Testis (tissue), 3 donors: Measurements from ENCODE around the gene PXK. TPM values are rescaled to one million over a fixed set of nuclear protein-coding genes. Genes with fewer than 3 reads are reported as not detected.

Source experiments
- DNase-seq: peaks from one replicate; pipeline ENCODE4 v3.0.0-alpha.2; 2019
- H3K27ac ChIP-seq, 2 donors: fragments of 200-600 bp; sonication (generic); one replicate each; pipeline ENCODE4 v1.5.1; 2019
- H3K27me3 ChIP-seq: fragments of 200-600 bp; sonication (generic); one replicate; pipeline ENCODE4 v1.5.1; 2019
- H3K36me3 ChIP-seq: fragments of 200-600 bp; sonication (generic); one replicate; pipeline ENCODE4 v1.5.1; 2017; ENCODE audit warnings: low read depth; ENCODE audit errors: missing control alignments
- H3K4me1 ChIP-seq: fragments of 200-600 bp; sonication (generic); one replicate; pipeline ENCODE4 v1.5.1; 2019
- H3K4me3 ChIP-seq, 2 donors: fragments of 200-600 bp; sonication (generic); one replicate each; pipeline ENCODE4 v1.5.1; 2017 to 2019
- H3K9me3 ChIP-seq: fragments of 200-600 bp; sonication (generic); one replicate; pipeline ENCODE4 v1.5.1; 2017
- POLR2A ChIP-seq: fragments of 450-650 bp; IDR thresholded peaks from one replicate; pipeline ENCODE4 v1.6.1; 2017; ENCODE audit warnings: antibody characterized with exemption, mild to moderate bottlenecking, moderate library complexity
- WGBS, 2 donors: methylation state at CpG; one replicate each; pipeline ENCODE4 v1.1.5; 2018; 5-methylcytosine and 5-hydroxymethylcytosine counted together
- intact Hi-C: fragments of 100-400 bp; cut with DNase I; formaldehyde crosslinking; loops from one replicate; pipeline ENCODE4 v1.15.1; 2023; ENCODE audit warnings: low total_unique reads
- polyA plus RNA-seq: library from polyadenylated mRNA; stranded (reverse); fragments of 350-450 nt; fragmentation: Illumina TruSeq; extraction: RNeasy Lipid Tissue Mini Kit (QIAGEN cat#74804); gene quantifications from one replicate; pipeline ENCODE4 v1.2.3, GENCODE V29; 2014; ENCODE audit warnings: low read depth, low replicate concordance; ENCODE audit not compliant: insufficient read depth
- total RNA-seq, 2 donors: library from RNA; depleted of rRNA; stranded (reverse); fragments of >200 nt; gene quantifications; one replicate each; pipeline ENCODE4 v1.2.3, GENCODE V29; 2016
- TF ChIP-seq, protein P1 (sequence below), 3 experiments: fragments of 450-650 bp in 2 of 3; fragments of 200-600 bp in 1 of 3; sonication (generic) in 1 of 3; IDR thresholded peaks; one replicate each; pipeline ENCODE4 v1.5.1; 2016 to 2019; ENCODE audit warnings: antibody characterized with exemption in 3 of 3, mild to moderate bottlenecking in 2 of 3, moderate library complexity in 1 of 3

PXK gene
- total and polyA plus RNA-seq, 3 donors from 2014 or later, result 28.8 to 31.3 (median 29.3) TPM

DNA sequence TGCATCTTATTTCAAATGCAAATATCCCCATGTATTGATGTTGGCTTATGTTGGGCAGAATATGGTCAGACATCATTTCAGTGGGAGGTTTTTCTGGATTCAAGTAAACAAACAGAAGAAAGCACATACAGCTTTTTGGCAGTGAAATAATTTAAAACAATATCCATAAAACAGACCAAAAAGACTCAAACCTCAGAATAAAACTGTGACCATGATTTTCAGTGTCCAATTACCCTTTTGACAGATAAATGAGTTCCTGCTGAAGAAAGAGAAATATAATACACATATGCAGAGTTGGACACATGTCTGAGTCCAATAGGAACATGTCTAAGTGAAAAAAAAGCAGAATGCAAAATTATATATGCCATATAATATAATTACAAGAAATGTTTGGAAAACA, 39.1 kb downstream of the PXK start:
- Histone ChIP-seq H3K4me1 (no peaks in the 10 kb centered on the region), H3K9me3 (no peaks in the 10 kb centered on the region), H3K27ac (no peak overlapping the region), H3K4me3 (no peak overlapping the region), H3K36me3 (no peaks in the 10 kb centered on the region), H3K27me3 (no peaks in the 10 kb centered on the region)
- intact Hi-C loops, result no loop called here
- DNase-seq, result no peak
- no peak for TF ChIP-seq POLR2A
- TF ChIP-seq, protein P1, sequence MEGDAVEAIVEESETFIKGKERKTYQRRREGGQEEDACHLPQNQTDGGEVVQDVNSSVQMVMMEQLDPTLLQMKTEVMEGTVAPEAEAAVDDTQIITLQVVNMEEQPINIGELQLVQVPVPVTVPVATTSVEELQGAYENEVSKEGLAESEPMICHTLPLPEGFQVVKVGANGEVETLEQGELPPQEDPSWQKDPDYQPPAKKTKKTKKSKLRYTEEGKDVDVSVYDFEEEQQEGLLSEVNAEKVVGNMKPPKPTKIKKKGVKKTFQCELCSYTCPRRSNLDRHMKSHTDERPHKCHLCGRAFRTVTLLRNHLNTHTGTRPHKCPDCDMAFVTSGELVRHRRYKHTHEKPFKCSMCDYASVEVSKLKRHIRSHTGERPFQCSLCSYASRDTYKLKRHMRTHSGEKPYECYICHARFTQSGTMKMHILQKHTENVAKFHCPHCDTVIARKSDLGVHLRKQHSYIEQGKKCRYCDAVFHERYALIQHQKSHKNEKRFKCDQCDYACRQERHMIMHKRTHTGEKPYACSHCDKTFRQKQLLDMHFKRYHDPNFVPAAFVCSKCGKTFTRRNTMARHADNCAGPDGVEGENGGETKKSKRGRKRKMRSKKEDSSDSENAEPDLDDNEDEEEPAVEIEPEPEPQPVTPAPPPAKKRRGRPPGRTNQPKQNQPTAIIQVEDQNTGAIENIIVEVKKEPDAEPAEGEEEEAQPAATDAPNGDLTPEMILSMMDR (IDR thresholded peaks at IDR 0.05), result no peak

DNA sequence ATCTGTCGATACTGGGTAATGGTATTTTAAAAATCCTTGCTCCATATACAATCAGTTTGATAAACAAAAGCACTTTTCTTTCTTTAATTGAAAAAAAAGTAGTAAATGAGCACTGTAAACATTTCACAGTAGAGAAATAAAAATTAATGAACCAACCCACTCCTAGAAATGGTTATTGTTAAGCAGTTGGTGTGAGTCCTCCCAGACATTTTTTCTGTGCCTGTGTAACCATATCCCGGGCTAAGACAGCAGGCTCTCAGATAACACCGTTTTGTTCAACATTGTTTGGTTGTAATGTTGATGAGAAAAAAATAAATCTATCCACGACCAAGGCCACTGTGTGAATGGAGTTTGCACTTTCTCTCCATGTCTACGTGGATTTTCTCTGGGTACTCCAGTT, 42.6 kb downstream of the PXK start:
- TF ChIP-seq, protein P1 (IDR thresholded peaks at IDR 0.05), result no peak
- TF ChIP-seq POLR2A, result no peak
- 37 to 50% methylated on average over 5 of the region's 5 CpGs for WGBS, 2 donors
- no peaks in the 10 kb centered on the region for H3K4me1 ChIP-seq
- H3K36me3 ChIP-seq, result no peaks in the 10 kb centered on the region
- DNase-seq, result no peak
- no peaks in the 10 kb centered on the region for H3K9me3 ChIP-seq
- H3K27ac ChIP-seq, result no peak overlapping the region
- H3K4me3 ChIP-seq, result no peak overlapping the region
- intact Hi-C loops, result no loop called here
- no peaks in the 10 kb centered on the region for H3K27me3 ChIP-seq

DNA sequence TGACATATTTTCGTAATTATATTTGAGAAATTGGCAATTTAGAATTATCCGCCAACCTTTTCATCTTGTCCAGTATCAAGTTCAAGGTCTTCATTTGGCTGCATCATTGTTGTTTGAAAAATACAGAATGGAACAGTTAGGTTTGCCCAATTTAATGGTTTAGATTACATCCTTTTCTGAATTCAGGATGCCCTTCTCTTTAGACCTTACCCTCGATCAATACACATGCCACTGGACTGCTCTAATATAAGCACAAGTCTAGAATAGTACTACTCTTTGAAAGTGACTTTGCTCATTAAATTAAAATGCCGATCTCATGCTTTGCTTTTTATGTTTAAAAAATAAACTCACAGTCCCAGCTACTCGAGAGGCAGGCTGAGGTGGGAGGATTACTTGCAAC, 44.5 kb downstream of the PXK start:
- WGBS, 2 donors, result 64% methylated on average over 5 of the region's 5 CpGs
- Histone ChIP-seq H3K9me3 (no peaks in the 10 kb centered on the region), H3K36me3 (no peaks in the 10 kb centered on the region), H3K27ac (no peak overlapping the region), H3K27me3 (no peaks in the 10 kb centered on the region), H3K4me3 (no peak overlapping the region), H3K4me1 (no peaks in the 10 kb centered on the region)
- intact Hi-C loops, result no loop called here
- TF ChIP-seq POLR2A, result no peak
- TF ChIP-seq, protein P1 (IDR thresholded peaks at IDR 0.05), result no peak
- DNase-seq, result no peak

DNA sequence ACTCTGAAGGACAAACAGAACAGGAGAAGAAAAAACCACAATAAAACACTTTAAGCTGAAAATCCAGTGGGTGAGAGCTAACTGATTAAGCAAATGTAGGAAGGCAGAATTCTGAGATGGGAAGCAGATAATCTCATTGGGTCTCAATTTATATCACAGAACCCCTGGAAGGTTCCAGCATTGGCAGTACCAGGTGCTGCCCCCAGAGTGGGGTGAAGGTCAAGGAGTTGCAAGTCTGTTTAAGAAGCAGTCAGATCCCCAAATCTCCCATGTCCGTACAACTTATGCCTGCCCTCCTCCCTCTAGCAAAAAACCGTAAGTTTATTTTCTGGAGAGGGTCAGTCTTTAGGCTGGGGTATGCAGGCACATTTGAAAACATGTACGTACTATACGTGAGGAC, 45.1 kb downstream of the PXK start:
- no peak overlapping the region for H3K27ac ChIP-seq
- H3K4me3 ChIP-seq, result no peak overlapping the region
- H3K36me3 ChIP-seq, result no peaks in the 10 kb centered on the region
- no peaks in the 10 kb centered on the region for H3K9me3 ChIP-seq
- WGBS, 2 donors, result 54 to 65% methylated on average over 4 of the region's 4 CpGs
- TF ChIP-seq, protein P1 (IDR thresholded peaks at IDR 0.05), result no peak
- H3K4me1 ChIP-seq, result no peaks in the 10 kb centered on the region
- intact Hi-C loops, result no loop called here
- no peak for DNase-seq
- no peaks in the 10 kb centered on the region for H3K27me3 ChIP-seq

DNA sequence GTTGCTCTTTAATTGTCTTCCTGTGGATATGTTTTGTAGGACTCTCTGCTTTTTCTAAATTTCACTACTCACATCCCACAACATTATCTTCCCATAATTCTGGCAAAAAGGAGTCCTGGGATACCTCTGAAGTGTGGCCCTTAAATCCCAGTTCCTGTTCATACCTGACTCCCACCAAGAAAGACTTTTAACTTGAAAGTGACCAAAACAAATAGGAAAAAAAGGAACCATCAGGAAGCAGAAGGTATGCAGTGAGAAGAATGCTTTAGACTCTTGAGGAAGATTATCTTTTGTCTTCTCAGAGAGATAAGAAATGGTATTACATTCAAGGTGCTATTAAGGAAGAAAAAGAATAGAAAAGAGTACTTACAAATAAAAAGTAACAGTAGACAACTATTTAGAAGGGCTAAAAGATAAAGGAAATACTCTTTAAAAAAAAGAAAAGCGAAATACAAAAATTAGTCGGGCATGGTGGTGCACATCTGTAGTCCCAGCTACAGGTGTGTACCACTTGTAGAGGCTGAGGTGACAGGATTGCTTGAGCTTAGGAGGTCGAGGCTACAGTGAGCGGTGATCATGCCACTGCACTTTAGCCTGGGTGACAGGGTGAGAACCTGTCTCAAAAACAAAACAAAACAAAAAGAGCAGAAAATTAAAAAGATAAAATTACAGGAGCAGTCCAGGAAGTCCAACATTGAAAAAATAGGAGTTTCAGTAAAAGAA, 46.8 kb downstream of the PXK start:
- H3K36me3 ChIP-seq, result no peaks in the 10 kb centered on the region
- intact Hi-C loops, result no loop called here
- no peaks in the 10 kb centered on the region for H3K9me3 ChIP-seq
- no peak overlapping the region for H3K4me3 ChIP-seq
- TF ChIP-seq POLR2A, result no peak
- TF ChIP-seq, protein P1 (IDR thresholded peaks at IDR 0.05), result no peak
- no peak for DNase-seq
- no peaks in the 10 kb centered on the region for H3K4me1 ChIP-seq
- no peaks in the 10 kb centered on the region for H3K27me3 ChIP-seq
- 92 to 94% methylated on average over 4 of the region's 4 CpGs for WGBS, 2 donors
- no peak overlapping the region for H3K27ac ChIP-seq
